ENCODE measurements around the gene FBH1.
A peak's percentile ranks its signal among the peaks of the same experiment; 100 is the strongest.
"Not testable (repeated sequence)": the region's sequence is repeated elsewhere in the genome, so short reads cannot be mapped to it uniquely, and the experiment has no call there.

FBH1 gene

GRCh38 chr10:5943536-5943935 is 53.5 kb downstream of the FBH1 start:
- peak; percentile 22 for DNase-seq

GRCh38 chr10:5944389-5945189 is 54.5 kb downstream of the FBH1 start:
- DNase-seq, result peak; percentile 16

GRCh38 chr10:5945190-5945509 is 55.1 kb downstream of the FBH1 start:
- no peak for DNase-seq

DNA sequence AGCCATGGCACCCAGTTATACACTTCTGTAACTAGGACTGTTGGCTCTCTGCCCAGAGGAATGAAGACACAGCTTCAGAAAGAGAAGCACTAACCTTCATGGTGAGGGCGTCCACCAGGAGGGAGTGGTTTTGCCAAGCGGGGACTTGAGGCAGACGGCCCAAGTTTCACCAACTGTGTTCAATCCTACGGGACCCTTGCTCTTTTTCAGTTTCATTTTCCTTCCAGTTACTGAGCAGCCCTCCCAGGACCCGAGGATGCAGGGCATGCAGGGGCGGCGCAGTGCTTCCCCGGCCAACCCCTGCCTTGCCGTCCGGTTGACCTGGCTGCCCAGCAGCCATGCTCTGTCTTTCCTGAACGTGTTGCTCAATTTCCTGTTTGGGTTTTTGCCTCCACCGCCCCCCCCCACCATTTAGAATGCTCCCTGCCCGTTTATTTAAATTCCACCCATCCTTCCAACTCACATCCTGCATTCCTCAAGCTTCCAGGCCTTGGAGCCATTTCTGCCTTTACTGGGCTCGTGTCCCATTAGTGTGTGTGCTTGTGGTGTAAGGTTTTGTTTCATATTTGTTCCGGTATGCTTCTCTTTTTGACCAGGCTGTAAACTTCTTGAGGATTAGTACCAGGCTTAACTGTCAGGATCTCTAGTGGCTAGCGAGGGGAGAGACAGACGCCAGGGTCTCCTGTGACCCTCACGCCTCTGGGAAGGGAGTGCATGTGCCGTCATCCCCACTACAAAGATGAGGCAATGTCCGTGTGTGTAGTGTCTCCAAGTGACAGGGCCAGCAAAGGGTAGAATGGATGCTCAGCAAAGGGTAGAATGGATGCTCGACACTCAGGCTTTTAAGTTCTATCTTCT is 55.7 kb downstream of the FBH1 start:
- peak; percentile 51 for DNase-seq

- DNase-seq, result not testable (repeated sequence)
Measured at GRCh38 chr10:5946419-5946775, 56.4 kb downstream of the FBH1 start.

DNA sequence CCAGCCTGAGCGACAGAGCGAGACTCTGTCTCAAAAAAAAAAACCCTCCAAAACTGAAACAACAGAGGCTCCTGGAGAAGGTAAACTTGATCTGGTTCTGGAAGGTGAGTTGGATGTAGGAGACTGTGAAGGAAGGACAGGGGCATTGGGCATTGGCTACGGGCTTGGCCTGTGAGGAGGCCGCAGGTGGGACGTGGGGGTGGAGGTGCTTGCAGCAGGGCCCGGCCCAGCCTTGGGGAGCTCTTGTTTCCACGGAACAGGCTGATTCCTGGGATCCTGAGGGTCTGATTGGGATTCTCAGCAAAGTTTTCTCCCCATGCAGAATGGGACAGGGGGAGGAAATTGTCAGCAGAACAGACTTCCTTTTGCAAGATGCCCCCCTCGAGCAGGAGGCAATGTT is 56.7 kb downstream of the FBH1 start:
- no peak for DNase-seq

GRCh38 chr10:5947471-5948207 is 57.6 kb downstream of the FBH1 start:
- no peak for DNase-seq

- no peak for DNase-seq
Measured at GRCh38 chr10:5948208-5948585, 58.2 kb downstream of the FBH1 start.

DNA sequence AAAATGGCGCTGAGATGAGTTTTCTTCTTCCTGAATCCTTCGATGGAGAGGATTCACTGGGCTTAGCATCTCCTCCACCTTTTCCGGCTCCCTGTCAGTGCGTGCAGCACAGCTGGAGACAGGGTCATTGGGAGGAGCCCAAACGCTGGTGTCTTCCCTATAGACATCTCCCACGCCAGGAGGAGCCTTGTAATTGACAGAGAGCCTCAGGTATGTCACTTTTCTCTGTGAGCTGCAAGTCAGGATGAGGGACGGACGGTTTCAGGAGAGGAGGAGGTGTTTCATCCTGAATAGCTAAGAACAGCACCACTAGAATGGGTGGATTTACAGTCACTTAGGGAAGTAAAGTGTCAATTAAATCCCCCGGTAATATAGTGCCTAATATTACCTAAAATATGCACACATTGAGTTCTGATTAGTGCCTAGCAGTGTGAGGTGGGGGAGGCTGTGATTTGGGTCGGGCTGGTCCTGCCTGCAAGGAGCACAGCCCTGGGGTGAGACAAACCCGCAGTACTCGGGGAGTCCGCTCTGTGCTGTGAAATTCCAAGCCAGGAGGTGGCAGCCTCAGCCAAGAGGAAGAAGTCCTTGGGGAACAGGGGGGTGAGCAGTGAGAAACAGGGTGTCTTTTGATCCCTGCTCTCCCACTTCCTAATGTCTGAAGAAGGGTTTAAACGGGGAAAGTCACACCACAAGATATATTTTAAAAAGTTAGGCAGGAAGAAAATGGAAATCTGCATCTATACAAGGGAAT is 59.1 kb downstream of the FBH1 start:
- peak; percentile 25 for DNase-seq

GRCh38 chr10:5951167-5951711 is 61.2 kb downstream of the FBH1 start:
- peak; percentile 66 for DNase-seq

DNA sequence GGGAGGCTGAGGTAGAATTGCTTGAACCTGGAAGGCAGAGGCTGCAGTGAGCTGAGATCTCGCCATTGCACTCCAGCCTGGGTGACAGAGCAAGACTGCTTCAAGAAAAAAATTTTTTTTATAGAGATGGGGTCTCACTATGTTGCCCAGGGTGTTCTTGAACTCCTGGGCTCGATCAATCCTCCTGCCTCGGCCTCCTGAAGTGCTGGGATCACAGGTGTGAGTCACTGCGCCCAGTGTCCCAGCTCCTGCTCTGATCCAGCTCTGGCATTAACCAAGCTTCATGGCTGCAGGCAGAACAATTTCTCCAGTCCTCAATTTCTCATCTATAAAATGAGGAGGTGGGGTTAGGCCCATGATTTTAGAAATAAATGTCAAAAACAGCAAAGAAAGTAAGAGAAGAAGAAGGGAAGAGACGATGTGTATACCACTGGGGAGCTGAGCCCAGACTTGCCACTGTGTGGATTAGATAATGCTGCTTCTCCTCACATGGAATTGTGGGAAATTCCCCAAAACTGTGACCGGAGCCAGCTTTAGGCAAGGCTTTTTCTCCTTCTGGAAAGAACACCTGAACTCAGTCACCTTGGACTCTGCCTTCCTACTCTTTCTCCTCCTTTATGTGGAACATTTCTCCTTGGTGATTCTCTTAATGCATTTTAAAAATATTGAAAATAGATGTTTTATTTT is 61.8 kb downstream of the FBH1 start:
- DNase-seq, result no peak

DNA sequence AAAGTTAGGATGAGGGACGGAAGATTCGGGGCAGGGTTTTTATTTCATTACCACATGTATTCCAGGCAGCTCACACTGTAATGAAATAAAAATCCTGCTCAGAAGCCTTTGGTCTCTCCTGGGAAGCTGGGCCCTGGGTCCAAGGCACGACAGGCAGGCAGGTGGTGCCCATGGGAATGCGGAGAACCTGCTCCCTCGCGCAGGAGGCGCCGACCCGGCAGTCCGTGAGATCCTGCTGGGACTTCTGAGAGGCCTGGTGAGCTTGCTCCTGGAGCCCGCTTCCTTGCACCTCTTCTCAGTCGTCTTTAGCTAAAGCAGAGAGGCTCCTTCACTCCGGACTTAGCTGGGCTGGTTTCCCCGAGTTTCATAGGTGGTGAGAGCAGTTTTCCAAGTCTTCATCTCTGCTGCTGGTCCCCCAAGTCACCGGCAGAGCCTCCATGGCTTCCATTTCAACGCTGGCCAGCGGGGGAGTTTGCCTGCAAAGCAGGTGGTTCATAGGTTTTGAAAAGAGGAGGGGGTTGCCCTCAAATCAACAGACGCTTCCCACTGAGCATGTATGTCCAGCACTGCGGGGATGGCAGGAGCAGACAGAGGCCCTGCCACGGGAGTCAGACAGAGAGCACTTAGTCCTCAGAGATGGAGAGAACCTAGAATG is 62.8 kb downstream of the FBH1 start:
- DNase-seq, result no peak

DNA sequence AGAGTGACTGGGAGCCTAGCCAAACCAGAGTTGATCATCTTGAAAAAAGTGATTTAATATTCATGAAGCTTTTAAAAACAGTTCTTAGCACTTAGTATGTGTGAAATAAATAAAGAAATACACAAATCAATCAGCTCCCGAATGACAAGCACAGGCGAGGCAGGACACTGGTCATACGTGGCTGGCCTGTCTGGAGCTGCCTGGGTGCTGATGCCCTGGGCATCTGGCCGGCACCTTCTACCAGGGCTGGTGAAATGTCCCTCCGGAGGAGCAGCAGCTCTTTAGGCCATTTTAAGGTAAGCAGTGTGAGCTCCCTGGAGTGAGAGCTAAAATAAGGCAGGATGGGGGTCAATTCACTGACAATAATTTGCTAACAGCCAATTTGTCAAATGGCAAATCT is 63.6 kb downstream of the FBH1 start:
- DNase-seq, result no peak

DNA sequence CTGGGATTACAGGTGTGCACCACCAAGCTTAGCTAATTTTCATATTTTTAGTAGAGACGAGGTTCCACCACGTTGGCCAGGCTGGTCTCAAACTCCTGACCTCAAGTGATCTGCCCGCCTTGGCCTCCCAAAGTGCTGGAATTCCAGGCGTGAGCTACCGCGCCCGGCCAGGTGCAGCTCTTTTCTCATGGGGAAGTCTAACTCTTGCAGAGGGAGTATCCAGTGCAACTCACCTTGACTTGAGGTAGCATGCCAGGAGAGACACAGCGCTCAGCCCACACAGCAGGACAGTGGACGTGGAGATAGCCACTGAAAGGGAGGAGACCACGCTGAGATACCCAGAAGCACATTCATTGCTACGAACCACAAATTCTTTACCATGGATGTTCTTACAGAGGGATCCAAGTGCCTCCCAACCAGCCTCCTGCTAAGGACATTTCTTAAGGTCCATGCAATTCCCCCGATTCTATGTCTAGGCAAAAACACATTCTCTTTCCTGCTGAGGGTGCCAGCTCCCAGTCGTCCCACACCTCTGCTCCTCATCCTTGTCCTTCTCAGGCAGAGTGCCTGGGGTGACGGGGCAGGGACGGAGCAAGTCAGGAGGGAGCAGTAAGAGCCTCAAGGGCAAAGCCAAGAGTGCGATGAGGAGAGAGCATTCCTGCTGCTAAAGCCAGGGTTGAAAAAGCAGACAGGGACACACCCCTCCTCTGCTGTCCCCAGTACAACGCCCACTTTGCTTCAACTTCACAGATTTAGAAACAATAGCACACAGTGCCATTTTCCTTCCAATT is 66.3 kb downstream of the FBH1 start:
- DNase-seq, result no peak

GRCh38 chr10:5958077-5958476 is 68.0 kb downstream of the FBH1 start:
- DNase-seq, result no peak

DNA sequence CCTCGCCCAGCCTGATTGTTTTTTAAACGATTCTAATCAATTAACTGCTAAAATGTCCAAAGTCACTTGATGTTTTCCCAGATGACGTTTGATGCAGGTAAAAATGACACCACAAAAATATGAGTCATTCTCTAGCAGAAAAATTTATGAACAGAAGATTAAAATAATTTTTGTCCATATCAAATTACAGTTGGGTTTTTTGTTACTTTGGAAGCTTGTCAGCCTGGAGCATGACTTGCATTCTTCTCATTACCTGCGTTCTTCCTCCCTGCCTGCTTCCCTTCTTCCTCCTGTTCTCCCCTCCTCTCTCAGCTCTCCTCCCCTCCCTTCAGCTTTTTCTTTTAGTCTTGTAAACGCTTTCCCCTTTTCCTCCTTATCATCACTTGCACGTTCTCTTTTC is 68.6 kb downstream of the FBH1 start:
- DNase-seq, result no peak

GRCh38 chr10:5959142-5959541 is 69.1 kb downstream of the FBH1 start:
- no peak for DNase-seq

DNA sequence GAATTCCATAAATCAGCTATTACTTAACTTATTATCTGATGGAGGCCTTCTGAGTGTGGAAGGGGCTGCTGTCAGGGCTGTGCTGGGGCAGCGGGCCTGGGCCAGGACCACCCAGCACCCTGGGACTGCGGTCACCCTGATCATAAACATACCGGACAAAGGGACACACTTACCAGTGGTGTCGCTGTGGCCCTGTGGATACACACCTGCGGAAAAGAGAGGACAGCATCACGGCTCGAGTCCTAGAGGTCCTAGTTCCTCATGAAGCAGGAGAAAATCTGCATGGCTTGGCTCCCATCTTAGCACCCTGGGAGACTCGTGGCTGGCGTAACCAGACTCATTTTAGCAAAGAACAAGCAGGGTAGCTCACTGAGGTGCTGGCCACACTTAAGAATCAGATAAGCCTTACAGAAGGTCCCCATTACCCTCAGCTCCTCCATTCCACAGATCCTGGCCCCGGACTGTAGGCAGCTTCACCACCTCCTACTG is 69.6 kb downstream of the FBH1 start:
- no peak for DNase-seq

DNA sequence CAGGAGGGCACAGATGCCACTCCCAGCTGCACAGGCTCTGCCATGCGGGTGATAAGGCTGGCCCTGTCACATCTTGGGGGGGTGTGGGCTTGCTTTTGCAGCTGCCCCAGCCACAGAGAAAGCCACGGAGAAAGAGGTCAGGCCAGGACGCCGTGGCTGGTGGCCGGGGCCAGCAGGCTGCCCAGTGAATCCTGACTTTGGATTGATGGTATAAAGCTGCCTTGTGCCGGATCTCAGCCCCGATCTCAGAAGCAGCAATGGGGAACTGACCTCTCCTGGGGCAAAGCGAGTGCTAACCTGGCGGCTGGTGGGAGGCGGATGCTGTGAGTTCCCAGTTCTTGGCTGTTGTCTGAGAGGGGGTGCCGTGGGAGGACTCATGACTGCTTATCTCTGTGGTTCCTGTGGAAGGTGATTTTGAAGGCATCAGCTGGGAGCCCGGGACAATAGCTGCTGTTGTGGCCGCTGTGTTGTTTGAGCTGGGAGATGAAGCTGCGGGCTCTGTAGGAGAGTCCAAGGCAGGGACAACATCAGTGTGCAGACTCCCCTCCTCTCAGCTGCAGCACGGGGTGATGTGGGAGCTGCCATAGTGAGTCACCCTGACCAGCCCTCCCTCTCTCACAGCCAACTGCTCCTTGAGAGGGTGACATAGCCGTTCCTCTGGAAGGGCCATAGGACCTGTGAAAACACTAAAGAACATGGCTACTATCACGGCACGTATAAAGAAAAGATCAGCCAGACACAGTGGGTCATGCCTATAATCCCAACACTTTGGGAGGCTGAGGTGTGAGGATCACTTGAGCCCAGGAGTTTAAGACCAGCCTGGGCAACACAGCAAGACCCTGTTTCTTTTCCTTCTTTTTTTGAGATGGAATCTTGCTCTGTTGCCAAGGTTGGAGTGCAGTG is 70.3 kb downstream of the FBH1 start:
- DNase-seq, result no peak

GRCh38 chr10:5960973-5961275 is 70.9 kb downstream of the FBH1 start:
- not testable (repeated sequence) for DNase-seq

Measured in suppressor macrophage treated with lipopolysaccharide for 4 hours (primary cell).